DOHH2 (cell line): Measurements from ENCODE around the gene PTEN.

Experiments
- H3F3A ChIP-seq: fragments of 200-600 bp; sonication (generic), shearing (Covaris generic); 2 replicates; pipeline ENCODE4 v1.6.0; 2016; ENCODE audit warnings: antibody characterized with exemption, mild to moderate bottlenecking; ENCODE audit not compliant: control insufficient read depth, insufficient read depth
- H3K27ac ChIP-seq: fragments of 200-600 bp; sonication (generic); 2 replicates; pipeline ENCODE4 v1.5.1; 2014; ENCODE audit warnings: low read depth, mild to moderate bottlenecking, low read length, moderate library complexity
- H3K27me3 ChIP-seq: fragments of 200-600 bp; sonication (generic); 2 replicates; pipeline ENCODE4 v1.6.1; 2014; ENCODE audit warnings: mild to moderate bottlenecking, low read length, mixed read lengths; ENCODE audit not compliant: control insufficient read depth
- H3K36me3 ChIP-seq: fragments of 200-600 bp; sonication (generic); 2 replicates; pipeline ENCODE4 v1.6.1; 2014; ENCODE audit warnings: mild to moderate bottlenecking, low read length, moderate library complexity, mixed read lengths; ENCODE audit not compliant: control insufficient read depth
- H3K4me1 ChIP-seq: fragments of 200-600 bp; sonication (generic); 2 replicates; pipeline ENCODE4 v1.6.1; 2014; ENCODE audit warnings: mild to moderate bottlenecking, low read length, mixed read lengths; ENCODE audit not compliant: control insufficient read depth
- H3K4me2 ChIP-seq: fragments of 200-600 bp; sonication (generic); 2 replicates; pipeline ENCODE4 v1.6.0; 2014; ENCODE audit warnings: mild to moderate bottlenecking, low read length, moderate library complexity
- H3K4me3 ChIP-seq: fragments of 200-600 bp; sonication (generic); 2 replicates; pipeline ENCODE4 v1.5.1; 2014; ENCODE audit warnings: mild to moderate bottlenecking, low read length, mixed read lengths
- H3K79me2 ChIP-seq: fragments of 200-600 bp; sonication (generic); 2 replicates; pipeline ENCODE4 v1.6.1; 2014; ENCODE audit warnings: mild to moderate bottlenecking, low read length, mixed read lengths; ENCODE audit not compliant: control insufficient read depth
- H3K9me2 ChIP-seq: fragments of 200-600 bp; sonication (generic); replicated peaks from 2 replicates; pipeline ENCODE4 v1.6.1; 2014; ENCODE audit warnings: mild to moderate bottlenecking, low read length, mixed read lengths; ENCODE audit not compliant: control insufficient read depth
- H3K9me3 ChIP-seq: fragments of 200-600 bp; sonication (generic); 2 replicates; pipeline ENCODE4 v1.6.1; 2014; ENCODE audit warnings: antibody characterized with exemption, low read length, mixed read lengths; ENCODE audit not compliant: control insufficient read depth, insufficient read depth
- H4K20me1 ChIP-seq: fragments of 200-600 bp; sonication (generic); 2 replicates; pipeline ENCODE4 v1.6.0; 2014; ENCODE audit warnings: low read depth, mild to moderate bottlenecking, antibody characterized with exemption, low read length, moderate library complexity; ENCODE audit not compliant: control insufficient read depth, insufficient read depth
- EZH2phosphoT487 ChIP-seq: fragments of 200-600 bp; sonication (generic); IDR thresholded peaks from 2 replicates; pipeline ENCODE4 v1.6.1; 2017; ENCODE audit warnings: borderline replicate concordance, mild to moderate bottlenecking, antibody characterized with exemption, low read length, moderate library complexity, mixed read lengths
- TF ChIP-seq, protein P1 (sequence below): fragments of 200-600 bp; sonication (generic); IDR thresholded peaks from one replicate; pipeline ENCODE4 v1.5.1; 2014; ENCODE audit warnings: antibody characterized with exemption, mild to moderate bottlenecking, low read depth, low read length; ENCODE audit not compliant: poor library complexity, severe bottlenecking

The PTEN gene

DNA sequence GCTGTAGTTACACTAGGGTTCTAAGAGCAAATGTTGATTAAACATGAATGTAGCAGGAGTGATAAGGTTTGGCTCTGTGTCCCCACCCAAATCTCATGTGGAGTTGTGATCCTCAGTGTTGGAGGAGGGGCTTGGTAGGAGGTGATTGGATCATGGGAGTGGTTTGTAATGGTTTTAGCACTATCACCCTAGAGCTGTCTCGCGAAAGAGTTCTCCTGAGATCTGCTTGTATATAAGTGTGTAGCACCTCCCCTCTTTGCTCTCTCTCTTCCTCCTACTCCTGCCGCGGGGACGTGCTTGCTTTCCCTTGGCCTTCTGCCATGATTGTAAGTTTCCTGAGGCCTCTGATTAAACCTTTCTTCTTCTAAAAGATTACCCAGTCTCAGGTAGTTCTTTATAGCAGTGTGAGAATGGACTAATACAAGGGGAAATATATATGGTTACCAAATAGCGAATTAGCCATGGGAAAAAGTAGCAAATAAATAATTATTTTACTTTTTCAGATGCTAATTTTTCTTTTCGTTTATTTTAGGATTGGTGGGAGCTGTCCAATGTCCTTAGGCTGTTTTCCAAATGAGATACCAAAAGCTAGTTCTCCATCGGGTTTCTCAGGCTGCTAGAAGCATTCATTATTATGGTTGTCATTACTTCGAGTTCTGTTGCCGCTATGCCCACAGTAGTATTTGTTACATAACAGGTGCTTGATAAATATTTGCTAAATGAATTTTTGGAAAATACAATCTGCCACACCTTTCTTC, 58.7 kb downstream of the PTEN start:
- no peak for TF ChIP-seq EZH2phosphoT487
- TF ChIP-seq, protein P1, sequence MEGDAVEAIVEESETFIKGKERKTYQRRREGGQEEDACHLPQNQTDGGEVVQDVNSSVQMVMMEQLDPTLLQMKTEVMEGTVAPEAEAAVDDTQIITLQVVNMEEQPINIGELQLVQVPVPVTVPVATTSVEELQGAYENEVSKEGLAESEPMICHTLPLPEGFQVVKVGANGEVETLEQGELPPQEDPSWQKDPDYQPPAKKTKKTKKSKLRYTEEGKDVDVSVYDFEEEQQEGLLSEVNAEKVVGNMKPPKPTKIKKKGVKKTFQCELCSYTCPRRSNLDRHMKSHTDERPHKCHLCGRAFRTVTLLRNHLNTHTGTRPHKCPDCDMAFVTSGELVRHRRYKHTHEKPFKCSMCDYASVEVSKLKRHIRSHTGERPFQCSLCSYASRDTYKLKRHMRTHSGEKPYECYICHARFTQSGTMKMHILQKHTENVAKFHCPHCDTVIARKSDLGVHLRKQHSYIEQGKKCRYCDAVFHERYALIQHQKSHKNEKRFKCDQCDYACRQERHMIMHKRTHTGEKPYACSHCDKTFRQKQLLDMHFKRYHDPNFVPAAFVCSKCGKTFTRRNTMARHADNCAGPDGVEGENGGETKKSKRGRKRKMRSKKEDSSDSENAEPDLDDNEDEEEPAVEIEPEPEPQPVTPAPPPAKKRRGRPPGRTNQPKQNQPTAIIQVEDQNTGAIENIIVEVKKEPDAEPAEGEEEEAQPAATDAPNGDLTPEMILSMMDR = no peak
- Histone ChIP-seq H3K9me2 (no peaks in the 10 kb centered on the region), H4K20me1 (no peaks in the 10 kb centered on the region; the same call in 1 of the 2 replicates), H3K4me1 (peaks cover 93% of the 10 kb centered on the region), H3K4me2 (peak overlapping the region; percentile 57), H3K9me3 (no peaks in the 10 kb centered on the region), H3K27ac (peak overlapping the region; percentile 52), H3K36me3 (peaks cover 88% of the 10 kb centered on the region), H3K4me3 (0 out of 2 replicates have a peak overlapping the region, but pooled peaks have one; percentile 11), H3K79me2 (peaks cover 100% of the 10 kb centered on the region), H3F3A (peaks cover 7% of the 10 kb centered on the region), H3K27me3 (no peaks in the 10 kb centered on the region)

DNA sequence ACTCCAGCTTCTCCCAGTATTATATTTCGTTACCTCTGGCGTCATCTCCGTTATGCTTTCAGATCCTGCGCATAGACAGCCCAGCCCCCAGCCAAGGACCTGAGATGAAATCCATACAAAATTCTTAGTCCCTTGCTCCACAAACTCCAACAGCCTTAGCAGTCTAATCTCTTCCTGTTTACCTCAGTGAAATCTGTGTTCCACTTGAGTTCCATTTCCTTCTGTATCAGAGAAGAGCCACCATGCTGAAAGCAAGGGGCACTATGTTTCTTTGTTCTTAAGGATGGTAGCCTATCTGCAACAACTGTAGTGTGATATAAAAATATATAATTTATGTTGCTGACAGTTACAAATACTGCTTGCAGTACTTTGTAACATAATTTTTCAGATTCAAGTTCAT, 59.8 kb downstream of the PTEN start:
- Histone ChIP-seq H3K4me1 (peaks cover 93% of the 10 kb centered on the region), H3K27ac (peak overlapping the region; percentile 52), H3F3A (peaks cover 6% of the 10 kb centered on the region), H3K79me2 (peaks cover 100% of the 10 kb centered on the region), H3K9me2 (no peaks in the 10 kb centered on the region), H3K4me2 (peak overlapping the region; percentile 57), H4K20me1 (no peaks in the 10 kb centered on the region; the same call in 1 of the 2 replicates), H3K4me3 (peak overlapping the region; percentile 36), H3K36me3 (peaks cover 90% of the 10 kb centered on the region), H3K9me3 (no peaks in the 10 kb centered on the region), H3K27me3 (no peaks in the 10 kb centered on the region)
- TF ChIP-seq, protein P1 = no peak
- TF ChIP-seq EZH2phosphoT487 = no peak

DNA sequence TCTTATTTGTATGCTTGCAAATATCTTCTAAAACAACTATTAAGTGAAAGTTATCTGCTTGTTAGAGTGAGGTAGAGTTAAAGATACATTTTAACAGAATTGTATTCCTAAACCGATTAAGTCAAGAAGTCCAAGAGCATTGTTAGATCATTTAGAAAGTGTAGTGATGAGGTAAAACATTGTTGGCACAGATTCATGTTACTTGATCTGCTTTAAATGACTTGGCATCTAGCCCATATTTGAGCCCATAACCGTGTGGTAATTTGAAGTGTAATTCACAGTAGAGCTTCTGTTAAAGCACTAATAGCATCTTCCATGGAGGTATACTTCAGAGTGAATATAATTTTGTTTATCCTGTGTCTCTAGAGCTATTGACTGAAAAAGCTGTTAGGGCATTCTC, 62.1 kb downstream of the PTEN start:
- Histone ChIP-seq H4K20me1 (no peaks in the 10 kb centered on the region; the same call in 1 of the 2 replicates), H3K4me3 (no peak overlapping the region), H3K79me2 (peaks cover 100% of the 10 kb centered on the region), H3F3A (peaks cover 2% of the 10 kb centered on the region; the same call in 1 of the 2 replicates), H3K4me2 (no peak overlapping the region), H3K27ac (no peak overlapping the region), H3K9me2 (no peaks in the 10 kb centered on the region), H3K36me3 (peaks cover 96% of the 10 kb centered on the region), H3K27me3 (no peaks in the 10 kb centered on the region), H3K9me3 (no peaks in the 10 kb centered on the region), H3K4me1 (peaks cover 81% of the 10 kb centered on the region)
- no peak for TF ChIP-seq EZH2phosphoT487
- TF ChIP-seq, protein P1 = no peak
